Activated naive CD4-positive, alpha-beta T cell treated with anti-CD3 and anti-CD28 coated beads, Interleukin-2, amount 10 ng/mL, durations not matched to agents 7 days and 5 days (primary cell): Measurements from ENCODE around the gene C10orf143.

Experiments used
- CTCF ChIA-PET: fragments of 350-600 bp; sonication (Branson Sonifier 250); formaldehyde crosslinking; loops from one replicate; lab custom pipeline; 2021; ENCODE audit warnings: antibody characterized with exemption; lab: Charles Lee
- DNase-seq: peaks from one replicate; pipeline ENCODE4 v3.0.0-alpha.2; 2020
- H3K27ac Mint-ChIP-seq: one replicate; pipeline ENCODE4 v1.8.0; 2021; ENCODE audit warnings: mild to moderate bottlenecking, moderate library complexity, mixed read lengths
- H3K27me3 Mint-ChIP-seq: one replicate; pipeline ENCODE4 v1.8.0; 2021; ENCODE audit warnings: mild to moderate bottlenecking, mixed read lengths
- H3K36me3 Mint-ChIP-seq: one replicate; pipeline ENCODE4 v1.8.0; 2021; ENCODE audit warnings: mixed read lengths
- H3K4me1 Mint-ChIP-seq: one replicate; pipeline ENCODE4 v1.8.0; 2021; ENCODE audit warnings: mixed read lengths
- H3K4me3 Mint-ChIP-seq: one replicate; pipeline ENCODE4 v1.8.0; 2021; ENCODE audit warnings: mild to moderate bottlenecking, moderate library complexity, mixed read lengths
- H3K9me3 Mint-ChIP-seq: one replicate; pipeline ENCODE4 v1.8.0; 2021; ENCODE audit warnings: mixed read lengths

C10orf143 gene

GRCh38 chr10:130061760-130062159 lies 48.9 kb downstream of the C10orf143 start:
- H3K36me3 Mint-ChIP-seq = no peaks in the 10 kb centered on the region
- H3K4me1 Mint-ChIP-seq = no peaks in the 10 kb centered on the region
- no peaks in the 10 kb centered on the region for H3K27me3 Mint-ChIP-seq
- H3K27ac Mint-ChIP-seq = no peak overlapping the region
- H3K4me3 Mint-ChIP-seq = no peak overlapping the region
- no peaks in the 10 kb centered on the region for H3K9me3 Mint-ChIP-seq
- no peak for DNase-seq
- CTCF ChIA-PET = no interaction called here

GRCh38 chr10:130054021-130054420 lies 56.6 kb downstream of the C10orf143 start:
- no peaks in the 10 kb centered on the region for H3K4me1 Mint-ChIP-seq
- H3K27me3 Mint-ChIP-seq = peaks cover 4% of the 10 kb centered on the region
- no peak for DNase-seq
- CTCF ChIA-PET = no interaction called here
- peaks cover 2% of the 10 kb centered on the region for H3K9me3 Mint-ChIP-seq
- H3K36me3 Mint-ChIP-seq = no peaks in the 10 kb centered on the region
- H3K27ac Mint-ChIP-seq = no peak overlapping the region
- no peak overlapping the region for H3K4me3 Mint-ChIP-seq

GRCh38 chr10:130053561-130053960 lies 57.1 kb downstream of the C10orf143 start:
- CTCF ChIA-PET = no interaction called here
- DNase-seq = no peak
- Mint-ChIP-seq H3K27ac (no peak overlapping the region), H3K27me3 (peaks cover 4% of the 10 kb centered on the region), H3K4me3 (no peak overlapping the region), H3K36me3 (no peaks in the 10 kb centered on the region), H3K9me3 (peaks cover 2% of the 10 kb centered on the region), H3K4me1 (no peaks in the 10 kb centered on the region)

- Mint-ChIP-seq H3K36me3 (no peaks in the 10 kb centered on the region), H3K4me1 (no peaks in the 10 kb centered on the region), H3K4me3 (no peak overlapping the region), H3K9me3 (peaks cover 2% of the 10 kb centered on the region), H3K27me3 (peaks cover 4% of the 10 kb centered on the region), H3K27ac (no peak overlapping the region)
- CTCF ChIA-PET = no interaction called here
- no peak for DNase-seq
Measured at GRCh38 chr10:130052193-130052592, 58.4 kb downstream of the C10orf143 start.

GRCh38 chr10:130050721-130051120 lies 59.9 kb downstream of the C10orf143 start:
- CTCF ChIA-PET = no interaction called here
- Mint-ChIP-seq H3K4me1 (no peaks in the 10 kb centered on the region), H3K4me3 (no peak overlapping the region)

GRCh38 chr10:130049987-130050386 lies 60.6 kb downstream of the C10orf143 start:
- Mint-ChIP-seq H3K27me3 (peaks cover 4% of the 10 kb centered on the region), H3K4me3 (no peak overlapping the region), H3K27ac (no peak overlapping the region), H3K9me3 (no peaks in the 10 kb centered on the region), H3K4me1 (no peaks in the 10 kb centered on the region), H3K36me3 (no peaks in the 10 kb centered on the region)
- DNase-seq = no peak
- CTCF ChIA-PET = no interaction called here

More at GRCh38 chr10:130050721-130051120, 59.9 kb downstream of the C10orf143 start:
- peaks cover 4% of the 10 kb centered on the region for H3K27me3 Mint-ChIP-seq
- H3K9me3 Mint-ChIP-seq = no peaks in the 10 kb centered on the region
- H3K27ac Mint-ChIP-seq = no peak overlapping the region
- no peak for DNase-seq
- no peaks in the 10 kb centered on the region for H3K36me3 Mint-ChIP-seq

- H3K27ac Mint-ChIP-seq = no peak overlapping the region
- no peak overlapping the region for H3K4me3 Mint-ChIP-seq
- CTCF ChIA-PET = no interaction called here
- peaks cover 8% of the 10 kb centered on the region for H3K27me3 Mint-ChIP-seq
- H3K36me3 Mint-ChIP-seq = no peaks in the 10 kb centered on the region
- H3K4me1 Mint-ChIP-seq = no peaks in the 10 kb centered on the region
- no peak for DNase-seq
- no peaks in the 10 kb centered on the region for H3K9me3 Mint-ChIP-seq
Measured at GRCh38 chr10:130049244-130049643, 61.4 kb downstream of the C10orf143 start.

GRCh38 chr10:130048081-130048480 lies 62.5 kb downstream of the C10orf143 start:
- Mint-ChIP-seq H3K27ac (no peak overlapping the region), H3K4me1 (no peaks in the 10 kb centered on the region)
- CTCF ChIA-PET = no interaction called here

GRCh38 chr10:130047336-130047735 lies 63.3 kb downstream of the C10orf143 start:
- CTCF ChIA-PET = no interaction called here
- no peak overlapping the region for H3K27ac Mint-ChIP-seq
- no peak overlapping the region for H3K4me3 Mint-ChIP-seq
- peaks cover 14% of the 10 kb centered on the region for H3K27me3 Mint-ChIP-seq
- DNase-seq = no peak
- H3K4me1 Mint-ChIP-seq = no peaks in the 10 kb centered on the region
- H3K36me3 Mint-ChIP-seq = no peaks in the 10 kb centered on the region
- no peaks in the 10 kb centered on the region for H3K9me3 Mint-ChIP-seq

More at GRCh38 chr10:130048081-130048480, 62.5 kb downstream of the C10orf143 start:
- Mint-ChIP-seq H3K27me3 (peaks cover 14% of the 10 kb centered on the region), H3K36me3 (no peaks in the 10 kb centered on the region), H3K9me3 (no peaks in the 10 kb centered on the region), H3K4me3 (no peak overlapping the region)
- DNase-seq = no peak

- Mint-ChIP-seq H3K27ac (no peak overlapping the region), H3K4me1 (no peaks in the 10 kb centered on the region), H3K4me3 (no peak overlapping the region), H3K9me3 (no peaks in the 10 kb centered on the region), H3K27me3 (peaks cover 14% of the 10 kb centered on the region), H3K36me3 (no peaks in the 10 kb centered on the region)
- CTCF ChIA-PET = no interaction called here
- DNase-seq = no peak
Measured at GRCh38 chr10:130046591-130046990, 64.0 kb downstream of the C10orf143 start.

GRCh38 chr10:130045801-130046321 lies 64.8 kb downstream of the C10orf143 start:
- Mint-ChIP-seq H3K27me3 (peaks cover 14% of the 10 kb centered on the region), H3K4me3 (no peak overlapping the region), H3K9me3 (no peaks in the 10 kb centered on the region), H3K4me1 (no peaks in the 10 kb centered on the region), H3K36me3 (no peaks in the 10 kb centered on the region), H3K27ac (no peak overlapping the region)
- DNase-seq = no peak
- CTCF ChIA-PET = no interaction called here

- Mint-ChIP-seq H3K27ac (no peak overlapping the region), H3K27me3 (peaks cover 14% of the 10 kb centered on the region), H3K9me3 (no peaks in the 10 kb centered on the region), H3K4me3 (no peak overlapping the region), H3K4me1 (no peaks in the 10 kb centered on the region), H3K36me3 (no peaks in the 10 kb centered on the region)
- no peak for DNase-seq
- CTCF ChIA-PET = no interaction called here
Measured at GRCh38 chr10:130045091-130045652, 65.5 kb downstream of the C10orf143 start.

GRCh38 chr10:130044067-130045061 lies 66.3 kb downstream of the C10orf143 start:
- no peaks in the 10 kb centered on the region for H3K4me1 Mint-ChIP-seq
- no peaks in the 10 kb centered on the region for H3K36me3 Mint-ChIP-seq
- H3K27me3 Mint-ChIP-seq = peaks cover 14% of the 10 kb centered on the region
- no peak overlapping the region for H3K4me3 Mint-ChIP-seq
- H3K27ac Mint-ChIP-seq = no peak overlapping the region
- H3K9me3 Mint-ChIP-seq = no peaks in the 10 kb centered on the region
- no peak for DNase-seq
- CTCF ChIA-PET = interaction anchor here (1.2 to 1.6 kb wide), 2 partner anchors 10 to 136 kb away, joined by 3 read pairs; no protein-coding TSS in a partner anchor

GRCh38 chr10:130043491-130043890 lies 67.1 kb downstream of the C10orf143 start:
- Mint-ChIP-seq H3K27ac (no peak overlapping the region), H3K4me1 (no peaks in the 10 kb centered on the region), H3K27me3 (peaks cover 14% of the 10 kb centered on the region), H3K36me3 (no peaks in the 10 kb centered on the region), H3K4me3 (no peak overlapping the region), H3K9me3 (no peaks in the 10 kb centered on the region)
- no peak for DNase-seq
- CTCF ChIA-PET = interaction anchor here (1.2 to 1.6 kb wide), 2 partner anchors 9 to 137 kb away, joined by 3 read pairs; no protein-coding TSS in a partner anchor
